DND-41 (cell line): ENCODE measurements around the gene SURF2.

ENCODE experiments used
- ATAC-seq: fragments of 200-7000 bp; cut with Tn5 transposase; 3 replicates; pipeline ENCODE4 v1.9.1; 2021; ENCODE audit warnings: low read depth; ENCODE audit not compliant: insufficient read depth
- DNase-seq: peaks from one replicate; pipeline ENCODE4 v3.0.0-alpha.2; 2020
- H2AFZ ChIP-seq: 2 replicates; pipeline ENCODE4 v1.6.0; 2012; ENCODE audit warnings: low read depth, low read length
- H3K27ac ChIP-seq: 2 replicates; pipeline ENCODE4 v1.5.1; 2012; ENCODE audit warnings: low read length, inconsistent platforms
- H3K27me3 ChIP-seq: fragments of 200-600 bp; sonication (generic); 2 replicates; pipeline ENCODE4 v1.6.0; 2012; ENCODE audit warnings: low read length, mild to moderate bottlenecking, inconsistent platforms; ENCODE audit not compliant: insufficient read depth, poor library complexity
- H3K36me3 ChIP-seq: 2 replicates; pipeline ENCODE4 v1.5.1; 2012; ENCODE audit warnings: low read length, inconsistent platforms; ENCODE audit not compliant: insufficient read depth
- H3K4me1 ChIP-seq: 2 replicates; pipeline ENCODE4 v1.5.1; 2012; ENCODE audit warnings: mild to moderate bottlenecking, low read length; ENCODE audit not compliant: insufficient read depth
- H3K4me2 ChIP-seq: 2 replicates; pipeline ENCODE4 v1.6.0; 2012; ENCODE audit warnings: mild to moderate bottlenecking, moderate library complexity, low read length, inconsistent platforms; ENCODE audit not compliant: insufficient read depth
- H3K4me3 ChIP-seq, 2 experiments: fragments of 200-600 bp in 1 of 2; shearing (Covaris generic) in 1 of 2; 2 replicates each; pipeline ENCODE4 v1.5.1; 2012 to 2016; ENCODE audit warnings: inconsistent platforms in 2 of 2, low read length in 2 of 2, mild to moderate bottlenecking in 2 of 2, low read depth in 1 of 2, moderate library complexity in 1 of 2
- H3K79me2 ChIP-seq: 2 replicates; pipeline ENCODE4 v1.6.0; 2012; ENCODE audit warnings: low read length, inconsistent platforms; ENCODE audit not compliant: insufficient read depth
- H3K9ac ChIP-seq: 2 replicates; pipeline ENCODE4 v1.6.0; 2012; ENCODE audit warnings: low read depth, mild to moderate bottlenecking, inconsistent platforms, low read length, moderate library complexity
- H3K9me3 ChIP-seq: 2 replicates; pipeline ENCODE4 v1.5.1; 2012; ENCODE audit warnings: low read length, moderate library complexity, mild to moderate bottlenecking, inconsistent platforms; ENCODE audit not compliant: insufficient read depth, severe bottlenecking
- H4K20me1 ChIP-seq: 2 replicates; pipeline ENCODE4 v1.6.0; 2012; ENCODE audit warnings: low read length; ENCODE audit not compliant: insufficient read depth
- CTCF ChIP-seq: IDR thresholded peaks from 2 replicates; pipeline ENCODE4 v1.5.1; 2012; ENCODE audit warnings: borderline replicate concordance, low read length, moderate library complexity, mild to moderate bottlenecking; ENCODE audit not compliant: poor library complexity, severe bottlenecking; ENCODE audit errors: extremely low read depth
- EZH2 ChIP-seq: IDR thresholded peaks from 3 replicates; pipeline ENCODE4 v1.6.1; 2012; ENCODE audit warnings: borderline replicate concordance, low read depth, mild to moderate bottlenecking, moderate library complexity, low read length, inconsistent platforms; ENCODE audit not compliant: severe bottlenecking

The SURF2 gene

DNA sequence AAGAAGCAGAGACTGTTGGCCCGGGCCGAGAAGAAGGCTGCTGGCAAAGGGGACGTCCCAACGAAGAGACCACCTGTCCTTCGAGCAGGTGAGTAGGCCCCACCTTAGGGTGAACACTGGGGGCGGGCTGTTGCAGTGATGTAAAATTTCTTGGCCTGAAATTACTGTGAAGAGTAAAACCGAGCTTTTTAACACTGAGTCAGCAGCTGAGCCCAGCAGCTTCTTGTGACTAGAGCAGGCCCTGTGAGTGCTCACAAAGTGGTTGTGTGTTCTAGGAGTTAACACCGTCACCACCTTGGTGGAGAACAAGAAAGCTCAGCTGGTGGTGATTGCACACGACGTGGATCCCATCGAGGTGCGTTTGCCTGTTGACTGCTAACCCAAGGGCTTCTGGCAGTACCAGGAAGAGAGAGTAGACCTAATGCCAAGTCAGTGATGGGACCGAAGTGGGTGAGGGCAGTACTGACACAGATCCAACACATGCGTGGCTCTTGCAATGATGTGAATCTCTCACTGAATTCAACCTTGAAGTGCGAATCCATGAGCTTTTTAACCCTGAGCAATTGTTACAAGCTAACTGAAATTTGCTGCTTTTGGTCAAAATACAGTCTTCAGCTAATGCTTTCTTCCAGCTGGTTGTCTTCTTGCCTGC is 6.3 kb upstream of the SURF2 start:
- H3K27me3 ChIP-seq = no peaks in the 10 kb centered on the region
- H3K79me2 ChIP-seq = peaks cover 60% of the 10 kb centered on the region
- peaks cover 47% of the 10 kb centered on the region for H3K4me1 ChIP-seq
- H3K4me3 ChIP-seq = peak overlapping the region in 1 of 2 experiments; percentile 90; a peak in 2 of 4 replicates
- peak overlapping the region; percentile 91 for H3K9ac ChIP-seq
- no peak overlapping the region for H2AFZ ChIP-seq
- peak overlapping the region; percentile 78 for H3K4me2 ChIP-seq
- ATAC-seq = no peak
- no peak for DNase-seq
- peaks cover 67% of the 10 kb centered on the region for H3K36me3 ChIP-seq
- no peak overlapping the region for H3K27ac ChIP-seq
- H3K9me3 ChIP-seq = no peaks in the 10 kb centered on the region
- peaks cover 45% of the 10 kb centered on the region for H4K20me1 ChIP-seq
- TF ChIP-seq EZH2 (no peak), CTCF (no peak)

- Histone ChIP-seq H3K4me2 (no peak overlapping the region), H3K9me3 (no peaks in the 10 kb centered on the region), H3K9ac (no peak overlapping the region), H3K27ac (no peak overlapping the region), H3K36me3 (peaks cover 54% of the 10 kb centered on the region), H4K20me1 (peaks cover 43% of the 10 kb centered on the region), H3K79me2 (peaks cover 56% of the 10 kb centered on the region), H3K4me3 (no peak overlapping the region), H3K4me1 (peaks cover 47% of the 10 kb centered on the region), H3K27me3 (no peaks in the 10 kb centered on the region), H2AFZ (no peak overlapping the region)
- TF ChIP-seq EZH2 = no peak
- TF ChIP-seq CTCF = no peak
- no peak for DNase-seq
- ATAC-seq = no peak
Observed at GRCh38 chr9:133351526-133351907, 4.8 kb upstream of the SURF2 start.

DNA sequence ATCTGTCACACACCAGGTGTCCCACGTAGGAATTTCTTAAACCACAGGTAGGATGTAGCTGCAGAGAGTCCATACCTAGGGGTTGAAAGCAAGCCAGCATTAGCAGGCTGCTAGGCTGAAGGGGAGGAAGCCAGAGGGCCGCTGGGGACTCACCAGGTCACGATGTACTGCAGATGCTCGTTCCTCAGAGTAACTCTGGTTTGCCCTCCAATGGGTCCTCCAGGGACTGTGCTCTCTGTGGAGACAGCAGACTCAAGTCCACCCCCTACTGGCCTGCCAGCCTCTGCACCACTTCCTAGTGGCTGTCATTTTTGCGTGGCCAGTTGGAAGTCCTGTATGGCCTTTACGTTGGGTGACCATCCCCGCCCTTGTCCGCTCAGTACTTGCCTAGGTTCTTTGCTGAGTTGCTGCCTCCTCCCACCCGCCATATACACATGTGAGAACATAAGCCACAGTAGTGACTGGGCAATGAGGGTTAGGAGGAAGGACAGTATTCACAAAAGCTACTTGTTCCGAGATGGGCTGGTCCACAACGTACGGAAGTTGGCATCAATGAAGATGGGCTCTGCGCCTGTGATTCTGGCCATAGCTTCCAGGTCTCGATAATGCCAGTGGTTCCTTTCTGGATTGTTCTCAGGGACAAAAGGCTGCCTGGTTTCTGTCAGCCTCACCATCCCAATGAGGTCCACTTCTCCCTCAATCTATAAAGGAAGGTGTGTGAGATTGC is 4.3 kb upstream of the SURF2 start:
- Histone ChIP-seq H2AFZ (no peak overlapping the region), H4K20me1 (peaks cover 41% of the 10 kb centered on the region), H3K4me3 (no peak overlapping the region), H3K9ac (no peak overlapping the region), H3K27ac (no peak overlapping the region), H3K9me3 (no peaks in the 10 kb centered on the region), H3K79me2 (peaks cover 55% of the 10 kb centered on the region), H3K4me2 (no peak overlapping the region), H3K36me3 (peaks cover 54% of the 10 kb centered on the region), H3K4me1 (peaks cover 44% of the 10 kb centered on the region), H3K27me3 (no peaks in the 10 kb centered on the region)
- peak; percentile 54 for DNase-seq
- TF ChIP-seq CTCF (peak; percentile 66), EZH2 (no peak)
- ATAC-seq = peak; percentile 32
